ENCODE measurements around the gene HSPB6. TPM values are rescaled to one million over a fixed set of nuclear protein-coding genes. Genes with fewer than 3 reads are reported as not detected.
"Not testable (repeated sequence)": the region's sequence is repeated elsewhere in the genome, so short reads cannot be mapped to it uniquely, and the experiment has no call there.

Gene HSPB6, protein sequence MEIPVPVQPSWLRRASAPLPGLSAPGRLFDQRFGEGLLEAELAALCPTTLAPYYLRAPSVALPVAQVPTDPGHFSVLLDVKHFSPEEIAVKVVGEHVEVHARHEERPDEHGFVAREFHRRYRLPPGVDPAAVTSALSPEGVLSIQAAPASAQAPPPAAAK
- 10 to 100 TPM; 19.4 to 32.3 (median 25.1) TPM for polyA plus RNA-seq (ENCODE audit: insufficient read length in 4 of 4)

DNA sequence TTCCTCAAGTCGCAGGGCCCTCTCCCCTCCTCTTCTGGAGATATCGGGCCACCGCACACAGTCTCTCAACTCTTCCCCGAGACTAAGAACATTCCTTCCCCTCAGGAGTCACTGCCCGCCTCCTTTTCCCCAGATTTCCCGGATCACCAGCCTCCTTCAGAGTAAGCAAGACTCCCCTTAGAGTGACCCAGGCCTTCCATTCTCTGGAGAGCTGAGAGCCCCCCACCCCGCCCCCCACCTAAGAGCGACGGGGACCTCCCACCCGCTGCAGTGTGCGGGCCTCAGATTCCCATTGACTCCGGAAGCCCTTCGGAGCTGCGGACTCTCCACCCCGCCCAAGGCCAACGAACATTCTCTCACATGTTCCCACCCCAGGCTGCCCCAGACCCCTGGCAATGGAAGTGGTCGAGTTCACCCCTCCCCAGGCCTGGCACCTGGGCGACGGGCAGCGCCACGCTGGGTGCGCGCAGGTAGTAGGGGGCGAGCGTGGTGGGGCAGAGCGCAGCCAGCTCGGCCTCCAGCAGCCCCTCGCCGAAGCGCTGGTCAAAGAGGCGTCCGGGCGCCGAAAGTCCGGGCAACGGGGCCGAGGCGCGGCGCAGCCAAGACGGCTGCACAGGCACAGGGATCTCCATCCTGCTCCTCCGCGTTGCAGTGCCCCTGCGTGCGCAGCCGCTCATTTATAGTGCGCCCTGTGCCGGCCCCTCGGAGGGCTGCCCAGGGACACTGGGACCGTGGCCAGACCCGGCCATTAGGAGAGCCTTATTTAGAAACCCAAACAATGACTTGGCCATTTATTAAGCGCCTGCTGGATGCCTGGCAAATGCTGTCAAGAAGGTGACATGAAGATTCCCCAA, at the start of gene HSPB6:
HSPB6 (minus strand) TSS at position 653 of the 854 bp plus-strand sequence; CDS start at position 632, 21 bp downstream.
- DNase-seq (ENCODE audit: low read depth in 4 of 4, low spot score in 2 of 4): no peak

DNA sequence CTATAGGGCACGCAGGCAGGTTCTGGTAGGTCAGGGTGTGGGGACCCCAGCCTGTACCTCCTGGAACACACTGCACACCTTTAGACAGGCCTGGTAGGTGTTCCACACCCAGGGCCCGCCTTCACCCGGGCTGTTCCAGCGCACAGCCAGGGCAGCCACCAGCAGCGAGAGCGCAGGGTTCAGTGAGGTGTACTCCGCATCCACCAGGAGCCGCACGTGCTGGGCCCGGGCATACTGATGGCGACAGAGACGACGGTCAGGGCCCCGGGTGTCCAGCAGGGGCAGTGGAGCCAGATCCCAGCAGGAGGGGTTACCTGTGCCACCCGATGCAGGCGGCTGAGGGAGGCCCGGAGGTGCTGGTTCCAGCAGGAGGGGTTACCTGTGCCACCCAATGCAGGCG, 49.8 kb upstream of the HSPB6 start:
- DNase-seq (ENCODE audit: low read depth in 4 of 4, low spot score in 2 of 4): no peak

DNA sequence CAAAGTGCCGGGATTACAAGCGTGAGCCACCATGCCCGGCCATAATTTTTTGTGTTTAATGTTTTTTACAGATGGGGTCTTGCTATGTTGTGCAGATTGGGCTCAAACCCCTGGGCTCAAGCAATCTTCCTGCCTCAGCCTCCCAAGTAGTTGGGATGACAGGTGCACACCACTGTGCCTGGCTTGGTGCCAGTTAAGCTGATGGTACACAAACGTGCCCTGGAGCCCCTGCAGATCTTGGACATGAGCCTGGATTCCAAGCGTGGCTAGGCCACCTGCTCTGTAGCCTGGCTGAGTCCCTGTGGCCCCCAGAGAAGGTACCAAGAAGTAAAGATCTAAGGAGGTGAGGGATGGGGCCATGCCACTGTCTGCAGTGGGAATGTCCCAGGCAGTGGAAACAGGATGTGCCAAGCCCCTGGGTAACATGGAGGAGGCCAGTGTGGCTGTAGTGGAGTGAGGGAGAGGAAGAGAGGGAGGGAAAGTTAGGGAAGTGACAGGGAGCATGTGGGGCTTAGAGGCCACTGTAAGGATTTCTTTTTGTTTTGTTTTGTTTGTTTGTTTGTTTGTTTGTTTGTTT, 48.8 kb upstream of the HSPB6 start:
- DNase-seq (ENCODE audit: low read depth in 4 of 4, low spot score in 2 of 4): no peak

DNA sequence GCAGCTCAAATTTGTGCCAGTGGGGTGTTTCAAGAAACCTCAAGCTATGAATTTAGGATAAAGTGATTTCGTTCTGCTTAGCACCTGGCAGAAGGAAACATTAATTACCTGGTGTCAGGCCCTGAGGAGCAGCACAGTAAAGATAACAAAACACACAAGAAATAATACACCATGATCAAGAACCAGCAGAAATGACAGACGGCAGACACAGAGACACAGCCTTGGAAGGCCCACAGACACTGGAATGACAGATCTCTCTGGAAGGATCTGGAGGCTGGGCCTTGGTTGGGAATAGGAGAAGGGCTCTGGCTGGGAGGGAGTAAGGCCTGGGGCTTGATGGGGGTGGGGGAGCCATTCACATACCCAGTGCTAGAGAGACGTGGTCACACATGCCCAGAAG, 45.0 kb upstream of the HSPB6 start:
- DNase-seq (ENCODE audit: low read depth in 4 of 4, low spot score in 2 of 4): no peak

DNA sequence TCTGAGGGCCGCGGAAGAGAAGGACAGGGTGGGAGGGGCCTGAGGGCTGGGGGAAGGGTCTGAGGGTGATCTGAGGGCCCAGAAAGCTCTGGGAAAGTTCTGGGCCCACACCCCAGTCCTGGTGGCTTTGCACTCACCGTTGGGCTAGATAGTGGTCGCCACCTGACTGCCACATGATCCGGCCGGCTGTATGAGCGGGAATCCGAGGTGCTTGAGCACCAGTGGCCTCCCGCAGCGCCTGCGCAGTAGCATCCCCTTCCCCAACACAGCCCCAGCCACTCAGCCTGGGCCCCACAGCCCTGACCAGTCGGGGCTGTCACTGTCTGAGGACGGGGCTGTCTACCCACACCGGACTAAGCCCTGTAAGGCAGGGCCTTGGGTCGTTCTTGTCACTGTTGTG, 40.8 kb upstream of the HSPB6 start:
- DNase-seq (ENCODE audit: low read depth in 4 of 4, low spot score in 2 of 4): no peak

DNA sequence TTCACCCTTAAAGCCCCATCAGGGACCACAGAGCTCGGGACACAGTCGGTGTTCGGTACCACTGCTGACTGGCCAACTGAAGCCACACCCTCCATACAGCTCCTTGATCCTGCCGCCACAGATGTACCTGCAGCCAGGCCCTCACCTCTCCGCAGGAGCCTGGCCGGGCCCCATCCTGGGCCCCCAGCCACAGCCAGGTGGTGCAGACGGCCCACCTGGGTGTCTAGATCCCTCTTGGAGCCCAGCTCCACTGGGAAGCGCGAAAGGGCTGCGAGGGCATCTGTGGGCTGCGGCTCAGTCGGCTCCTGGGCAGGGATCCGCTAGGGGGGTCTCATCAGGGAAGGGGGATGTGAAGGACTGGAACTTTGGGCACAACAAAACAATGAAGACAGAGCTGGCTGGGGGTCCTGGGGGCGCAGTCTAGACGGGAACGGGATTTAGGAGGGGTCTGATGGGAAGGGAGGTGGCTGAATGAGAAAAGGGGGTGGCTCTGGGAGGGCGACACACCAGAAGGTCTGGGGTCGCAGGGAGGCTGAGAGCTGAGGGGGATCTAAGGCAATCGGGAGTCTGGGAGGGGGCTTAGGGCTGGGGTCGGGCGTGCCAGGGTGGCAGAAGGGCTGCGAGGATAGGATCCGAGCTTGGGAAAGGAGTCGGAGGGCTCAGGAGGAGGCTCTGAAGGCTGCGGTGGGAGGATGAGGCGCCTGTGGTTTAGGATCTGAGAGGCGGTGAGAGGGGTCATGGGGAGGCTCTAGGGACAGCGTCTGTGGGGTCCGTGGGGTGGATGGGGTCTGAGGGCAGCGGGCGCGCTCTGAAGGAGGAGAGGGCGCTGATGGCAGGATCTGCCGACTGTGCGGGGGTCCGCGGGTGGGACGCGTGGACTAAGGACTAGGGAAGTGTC, 40.1 kb upstream of the HSPB6 start:
- no peak for DNase-seq (ENCODE audit: low read depth in 4 of 4, low spot score in 2 of 4)

DNA sequence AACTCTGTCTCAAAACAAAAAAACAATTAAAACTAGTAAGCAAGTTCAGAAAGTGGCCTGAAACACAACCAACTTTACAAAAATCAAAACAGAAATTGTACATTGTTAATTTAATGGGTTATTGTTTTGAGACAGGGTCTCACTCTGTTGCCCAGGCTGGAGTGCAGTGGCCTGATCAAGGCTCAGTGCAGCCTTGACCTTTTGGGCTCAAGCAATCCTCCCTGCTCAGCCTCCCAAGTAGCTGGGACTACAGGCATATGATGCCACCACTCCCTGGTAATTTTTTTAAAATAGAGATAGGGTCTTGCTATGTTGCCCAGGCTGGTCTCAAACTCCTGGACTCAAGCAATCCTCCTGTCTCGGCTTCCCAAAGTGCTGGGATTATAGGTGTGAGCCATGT, 38.7 kb upstream of the HSPB6 start:
- DNase-seq (ENCODE audit: low read depth in 4 of 4, low spot score in 2 of 4): not testable (repeated sequence)

DNA sequence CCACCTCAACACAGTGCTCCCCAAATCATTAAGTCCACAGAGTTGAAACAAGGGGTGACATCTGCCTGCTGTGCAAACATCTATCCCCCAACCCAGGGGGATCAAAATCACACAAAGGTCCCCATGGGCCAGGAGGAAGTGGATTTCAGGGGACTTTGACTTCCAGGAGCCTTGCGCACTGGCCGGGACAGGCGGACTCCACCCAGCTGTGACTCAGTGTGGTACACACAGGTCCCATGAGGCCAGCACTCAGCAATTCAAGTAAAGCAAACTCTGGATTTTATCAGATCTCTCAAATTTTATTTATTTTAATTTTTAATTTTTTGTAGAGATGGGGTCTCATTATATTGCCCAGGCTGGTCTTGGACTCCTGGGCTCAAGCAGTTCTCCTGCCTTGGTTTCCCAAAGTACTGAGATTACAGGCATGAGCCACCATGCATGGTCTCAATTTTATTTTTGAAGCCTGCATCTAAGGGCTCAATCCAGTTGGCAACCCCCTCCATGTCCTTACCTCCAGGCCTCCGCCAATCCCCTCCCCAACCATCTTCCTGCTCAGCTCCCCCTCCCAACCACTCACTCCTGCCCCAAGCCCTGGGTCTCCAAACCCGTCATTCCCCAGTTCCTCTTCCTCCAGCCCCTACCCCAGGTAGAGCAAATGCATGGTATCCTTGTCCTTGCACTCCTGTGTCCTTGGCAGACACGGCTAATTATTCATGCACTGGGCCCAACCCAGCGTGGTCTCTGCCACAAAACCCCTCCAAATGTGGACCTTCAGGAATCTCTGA, 36.7 kb upstream of the HSPB6 start:
- DNase-seq (ENCODE audit: low read depth in 4 of 4, low spot score in 2 of 4): no peak

DNA sequence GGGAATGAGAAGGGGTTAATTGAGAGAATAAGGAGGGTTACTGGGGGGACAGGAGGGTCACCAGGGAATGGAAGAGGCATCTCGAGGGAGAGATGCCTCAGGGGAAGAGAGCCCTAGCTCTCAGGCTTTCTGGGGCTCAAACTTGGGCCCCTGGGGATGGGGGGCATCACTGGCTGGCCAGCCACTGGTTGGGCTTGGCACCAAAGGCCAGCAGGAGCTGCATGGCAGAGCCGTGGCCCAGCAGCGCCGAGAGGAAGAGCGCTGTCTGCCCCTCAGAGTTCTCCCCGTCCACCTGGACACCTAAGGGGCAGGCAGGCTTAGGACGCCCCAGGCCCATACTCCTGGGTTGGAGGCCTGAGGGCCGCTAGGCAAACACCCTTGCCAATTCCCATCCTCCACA, 36.1 kb upstream of the HSPB6 start:
- DNase-seq (ENCODE audit: low read depth in 4 of 4, low spot score in 2 of 4): no peak

DNA sequence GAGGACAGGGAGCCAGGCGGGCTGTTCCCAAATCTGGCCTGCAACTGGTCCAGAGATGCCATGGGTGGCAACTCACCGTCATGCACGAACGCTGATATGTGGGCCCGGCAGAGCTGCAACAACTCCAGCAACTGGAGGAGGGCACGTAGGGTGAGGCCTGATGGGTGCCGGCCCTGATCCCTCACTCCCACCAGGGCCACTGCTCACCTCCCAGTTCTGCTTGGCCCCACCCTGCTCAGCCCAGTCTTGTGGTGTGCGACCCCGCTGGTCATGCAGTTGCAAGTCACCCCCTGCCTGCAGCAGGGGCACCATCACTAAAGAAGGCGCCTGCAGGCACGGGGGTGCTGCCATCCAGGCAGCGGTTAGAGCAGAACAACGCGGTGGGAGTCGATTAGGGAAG, 35.5 kb upstream of the HSPB6 start:
- no peak for DNase-seq (ENCODE audit: low read depth in 4 of 4, low spot score in 2 of 4)

DNA sequence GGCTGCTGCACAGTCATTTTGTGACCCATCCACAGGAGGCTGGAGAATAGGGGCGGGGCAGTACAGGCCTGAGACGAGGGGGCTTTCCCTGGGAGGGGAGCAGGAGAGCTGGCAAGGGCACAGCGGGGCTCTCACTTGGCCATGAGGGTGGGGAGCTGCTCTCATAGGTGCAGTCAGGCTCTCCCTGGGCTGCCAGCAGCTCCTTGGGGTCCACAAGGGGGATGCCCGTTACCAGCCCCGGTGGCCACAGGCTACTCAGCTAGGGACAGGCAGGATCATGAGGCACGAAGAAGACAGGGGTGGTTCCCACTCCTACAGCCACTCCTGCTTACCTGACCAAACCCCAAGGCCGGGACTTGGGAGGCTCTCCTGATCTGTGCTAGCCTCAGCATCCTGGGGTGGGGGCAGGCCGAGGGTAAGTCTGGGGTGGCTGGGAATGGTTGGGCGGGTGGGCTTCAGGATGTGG, 35.0 kb upstream of the HSPB6 start:
- no peak for DNase-seq (ENCODE audit: low read depth in 4 of 4, low spot score in 2 of 4)

DNA sequence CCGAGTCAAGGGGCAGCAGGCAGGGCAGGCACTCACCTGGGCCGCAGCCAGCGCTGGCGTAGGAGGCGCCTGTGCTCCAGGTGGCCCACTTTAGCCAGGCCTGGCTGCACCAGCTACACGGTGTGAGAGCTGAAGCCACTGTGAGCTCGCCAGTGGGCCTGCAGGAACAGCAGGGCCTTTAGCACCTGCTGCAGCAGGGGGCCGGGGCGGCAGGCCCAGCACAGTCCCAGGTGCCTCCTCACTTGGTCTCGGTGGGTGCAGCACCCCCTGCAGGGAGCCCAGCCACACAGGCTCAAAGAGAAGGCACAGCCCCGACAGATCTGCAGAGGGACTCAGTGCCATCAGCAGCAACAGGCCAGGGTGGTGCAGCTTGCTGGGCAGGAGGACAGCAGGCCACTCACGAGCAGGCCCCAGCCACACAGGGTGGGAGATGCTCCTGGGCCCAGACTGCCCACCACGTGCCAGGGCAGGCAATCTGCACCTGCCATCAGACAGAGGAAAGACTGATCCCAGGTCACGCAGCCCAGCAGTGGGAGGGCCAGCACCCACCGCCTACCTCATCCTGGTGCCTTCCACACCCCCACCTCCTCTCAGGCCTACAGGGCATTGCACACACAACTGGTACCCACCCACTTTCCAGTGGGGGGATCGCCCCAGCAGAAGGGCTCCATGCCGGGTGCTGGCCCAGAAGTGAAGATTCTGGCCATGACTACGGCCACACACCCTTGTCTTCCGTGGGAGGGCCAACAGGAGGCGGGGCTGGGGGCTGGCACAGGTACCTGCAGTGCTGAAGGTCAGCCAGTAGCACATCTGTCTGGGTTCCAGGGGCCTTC, 34.4 kb upstream of the HSPB6 start:
- DNase-seq (ENCODE audit: low read depth in 4 of 4, low spot score in 2 of 4): no peak

DNA sequence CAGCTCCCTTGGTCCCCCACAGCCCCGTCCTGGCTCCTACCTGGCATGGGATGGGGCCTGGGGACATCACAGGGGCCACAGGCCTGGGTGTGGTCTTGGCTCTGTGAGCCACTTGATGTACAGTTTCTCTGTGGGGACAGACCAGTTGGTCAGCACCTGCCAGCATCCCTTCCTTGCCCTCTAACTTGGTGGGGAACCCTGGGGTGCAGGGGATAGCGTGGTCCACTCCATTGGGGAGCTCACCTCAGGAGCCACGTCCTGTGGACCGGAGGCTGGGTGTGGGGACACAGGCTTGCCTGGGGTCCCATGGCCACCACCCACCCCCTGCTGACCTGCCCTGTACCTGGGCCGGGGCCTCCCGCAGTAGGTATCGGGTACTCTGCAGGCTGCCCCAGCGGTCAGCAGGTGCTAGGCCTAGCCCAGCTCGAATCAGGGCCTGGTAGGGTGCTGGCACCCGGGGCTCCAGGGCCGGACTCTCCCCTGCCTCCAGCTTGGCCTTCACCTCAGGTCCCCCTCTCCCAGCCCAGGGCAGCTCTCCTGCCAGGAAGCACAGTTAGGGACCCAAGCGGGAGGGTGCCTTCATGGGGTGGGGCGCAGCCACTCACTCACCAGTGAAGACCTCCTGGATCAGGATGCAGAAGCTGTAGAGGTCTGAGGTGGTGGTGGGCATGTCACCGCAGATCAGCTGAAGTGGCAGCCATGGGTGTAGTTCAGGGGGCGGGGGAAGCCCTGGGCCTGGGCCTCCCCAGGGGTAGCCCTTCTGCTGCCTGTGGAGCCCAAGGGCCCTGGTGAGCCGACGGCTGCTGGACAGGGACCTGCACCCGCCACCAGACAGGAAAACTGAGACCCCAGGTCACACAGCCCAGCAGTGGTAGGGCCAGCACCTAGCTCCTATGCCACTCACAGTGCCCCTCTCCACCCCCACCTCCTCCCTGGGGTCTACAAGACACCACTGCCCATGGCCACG, 33.4 kb upstream of the HSPB6 start:
- no peak for DNase-seq (ENCODE audit: low read depth in 4 of 4, low spot score in 2 of 4)

DNA sequence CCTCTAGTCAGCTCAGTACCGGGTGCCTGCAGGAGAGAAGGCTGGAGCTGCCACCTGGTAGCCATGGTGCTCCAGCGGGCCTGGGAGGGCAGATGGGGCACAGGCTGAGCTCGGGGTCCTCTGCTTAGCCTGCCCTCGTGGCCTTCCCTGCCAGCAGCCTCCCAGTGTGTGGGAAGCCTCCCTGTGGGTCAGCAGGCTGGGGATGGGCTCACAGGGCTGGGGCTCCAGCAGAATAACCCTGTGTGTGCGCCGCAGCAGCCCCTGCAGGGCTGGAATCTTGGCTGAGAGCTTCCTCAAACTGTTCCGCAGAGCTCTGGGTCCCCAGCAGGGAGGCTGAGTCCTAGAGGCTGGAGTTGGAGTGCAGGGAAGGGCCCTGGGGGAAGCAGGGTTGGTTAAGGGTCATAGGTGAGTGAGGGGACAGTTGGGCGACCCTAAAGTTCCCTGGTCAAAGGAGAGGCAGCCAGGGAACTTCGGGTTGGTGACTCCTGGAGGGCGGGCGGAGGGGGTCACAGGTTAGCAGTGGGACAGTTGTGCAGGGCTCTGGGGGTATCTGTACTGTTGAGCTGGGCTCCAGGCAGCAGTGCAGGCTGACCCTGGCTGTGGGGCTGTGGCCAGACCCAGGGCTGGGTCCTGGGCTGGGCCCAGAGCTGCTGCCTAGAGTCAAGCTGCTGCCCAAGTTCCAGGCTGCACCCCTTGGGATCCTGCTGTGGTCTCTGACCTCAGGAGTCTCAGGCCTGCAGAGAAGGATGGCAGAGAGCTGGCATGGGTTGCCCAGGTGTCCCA, 32.6 kb upstream of the HSPB6 start:
- DNase-seq (ENCODE audit: low read depth in 4 of 4, low spot score in 2 of 4): no peak

DNA sequence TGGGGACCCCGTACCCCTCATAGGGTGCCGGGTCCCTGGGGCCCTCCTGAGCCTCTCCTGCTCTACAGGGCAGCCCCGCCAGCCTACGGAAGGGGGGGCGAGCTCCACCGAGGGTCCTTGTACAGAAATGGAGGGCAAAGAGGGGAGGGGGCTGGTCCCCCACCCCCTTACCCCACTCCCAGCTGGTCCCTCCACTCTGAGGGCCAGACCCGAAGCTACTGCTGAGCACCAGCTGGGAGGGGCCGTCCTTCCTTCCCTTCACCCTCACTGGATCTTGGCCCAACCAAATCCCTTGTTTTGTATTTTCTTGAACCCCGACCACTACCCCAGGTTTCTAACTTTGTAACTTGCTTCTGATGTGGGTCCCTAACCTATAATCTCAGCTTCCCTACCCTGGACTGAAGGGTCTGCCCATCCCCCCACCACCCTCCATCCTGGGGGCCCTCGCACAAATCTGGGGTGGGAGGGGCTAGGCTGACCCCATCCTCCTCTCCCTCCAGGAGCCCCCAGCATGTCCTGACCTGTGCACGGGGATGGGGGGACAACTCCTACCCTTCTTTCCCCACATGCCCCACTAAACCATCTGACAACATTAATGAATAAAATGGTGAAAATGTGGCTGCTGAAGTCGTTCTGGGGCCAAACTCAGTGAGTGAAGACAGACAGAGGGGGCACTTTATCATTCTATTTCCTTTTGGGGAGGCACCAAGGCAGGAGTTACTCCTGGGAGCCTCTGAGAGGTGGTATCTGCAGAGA, 31.6 kb upstream of the HSPB6 start:
- no peak for DNase-seq (ENCODE audit: low read depth in 4 of 4, low spot score in 2 of 4)

DNA sequence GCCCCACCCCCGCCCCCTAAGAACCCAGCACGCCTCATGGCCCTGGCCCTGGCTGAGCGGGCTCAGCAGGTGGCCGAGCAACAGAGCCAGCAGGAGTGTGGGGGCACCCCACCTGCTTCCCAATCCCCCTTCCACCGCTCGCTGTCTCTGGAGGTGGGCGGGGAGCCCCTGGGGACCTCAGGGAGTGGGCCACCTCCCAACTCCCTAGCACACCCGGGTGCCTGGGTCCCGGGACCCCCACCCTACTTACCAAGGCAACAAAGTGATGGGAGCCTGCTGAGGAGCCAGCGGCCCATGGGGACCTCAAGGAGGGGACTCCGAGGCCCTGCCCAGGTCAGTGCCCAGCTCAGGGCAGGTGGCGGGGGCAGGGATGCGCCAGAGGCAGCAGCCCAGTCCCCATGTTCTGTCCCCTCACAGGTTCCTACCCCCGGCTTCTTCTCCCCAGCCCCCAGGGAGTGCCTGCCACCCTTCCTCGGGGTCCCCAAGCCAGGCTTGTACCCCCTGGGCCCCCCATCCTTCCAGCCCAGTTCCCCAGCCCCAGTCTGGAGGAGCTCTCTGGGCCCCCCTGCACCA, 30.5 kb upstream of the HSPB6 start:
- DNase-seq (ENCODE audit: low read depth in 4 of 4, low spot score in 2 of 4): no peak
